ENCODE results near the gene NUSAP1.
"Not testable (repeated sequence)": the region's sequence is repeated elsewhere in the genome, so short reads cannot be mapped to it uniquely, and the experiment has no call there.

NUSAP1 gene

GRCh38 chr15:41332194-41333025, at the start of gene NUSAP1, which contains the start of gene OIP5:
Gene NUSAP1 (plus strand): TSS chr15:41332881. CDS start chr15:41332958, 77 bp downstream.
Gene OIP5 (minus strand): TSS chr15:41332591. CDS start chr15:41332561, 30 bp downstream.
- peak; percentile 99 for DNase-seq

DNA sequence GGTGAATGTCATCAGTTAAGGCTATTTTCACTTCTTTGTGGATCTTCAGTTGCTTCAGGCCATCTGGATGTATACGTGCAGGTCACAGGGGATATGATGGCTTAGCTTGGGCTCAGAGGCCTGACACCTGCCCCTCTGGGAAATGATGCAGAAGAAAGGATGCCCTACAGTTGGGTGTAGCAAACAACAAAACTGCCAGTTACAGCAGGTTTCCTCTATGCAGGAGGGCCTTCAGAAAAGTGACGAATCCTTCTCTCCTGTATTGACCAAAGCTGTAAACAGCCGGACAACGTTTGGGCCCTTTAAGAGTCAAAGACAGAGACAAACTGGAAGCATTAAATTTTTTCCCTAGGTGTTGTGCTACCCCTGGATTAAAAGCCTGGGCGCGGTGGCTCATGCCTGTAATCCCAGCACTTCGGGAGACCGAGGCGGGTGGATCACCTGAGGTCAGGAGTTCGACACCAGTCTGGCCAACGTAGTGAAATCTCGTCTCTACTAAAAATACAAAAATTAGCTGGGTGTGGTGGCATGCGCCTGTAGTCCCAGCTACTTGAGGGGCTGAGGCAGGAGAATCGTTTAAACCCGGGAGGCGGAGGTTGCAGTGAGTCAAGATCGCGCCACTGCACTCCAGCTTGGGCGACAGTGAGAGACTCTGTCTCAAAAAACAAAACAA, 49.6 kb upstream of the NUSAP1 start:
- not testable (repeated sequence) for DNase-seq

GRCh38 chr15:41283653-41284426, 48.8 kb upstream of the NUSAP1 start:
- DNase-seq: peak; percentile 99

DNA sequence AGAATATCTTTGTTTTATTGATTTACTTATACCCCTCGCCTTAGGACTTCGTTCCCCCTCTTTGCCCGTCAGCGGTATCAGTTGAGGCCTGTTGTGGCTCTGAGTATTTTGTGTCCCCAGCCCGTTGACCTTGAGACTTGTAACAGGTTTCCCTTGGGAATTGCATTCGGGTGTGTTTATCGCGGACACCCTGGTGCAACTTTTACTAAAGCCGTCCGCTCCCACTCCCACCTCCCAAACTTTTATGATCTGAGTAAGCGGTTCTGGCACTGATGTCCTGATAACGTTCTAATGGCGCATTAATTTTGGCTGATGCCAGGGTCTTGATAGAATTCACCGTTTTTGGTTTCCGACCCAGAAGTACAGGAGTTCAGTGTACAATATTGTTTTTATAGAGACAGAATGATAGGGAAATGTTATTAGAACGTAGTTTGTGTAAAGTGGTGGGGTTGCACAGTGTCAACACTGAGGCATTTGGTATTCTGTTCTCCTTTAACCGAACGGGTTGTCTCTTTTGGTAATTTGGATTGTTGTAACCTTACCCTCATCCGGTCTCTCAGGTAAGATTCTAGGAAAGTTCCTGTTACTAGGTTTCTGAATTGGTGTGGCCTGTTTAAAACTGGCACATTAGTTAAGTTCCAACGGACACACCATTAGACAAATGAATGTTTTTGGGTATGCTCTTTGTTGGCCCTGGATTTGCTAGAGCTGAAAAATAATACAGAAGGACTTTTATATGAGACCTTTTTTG, 48.1 kb upstream of the NUSAP1 start:
- DNase-seq: peak; percentile 57

DNA sequence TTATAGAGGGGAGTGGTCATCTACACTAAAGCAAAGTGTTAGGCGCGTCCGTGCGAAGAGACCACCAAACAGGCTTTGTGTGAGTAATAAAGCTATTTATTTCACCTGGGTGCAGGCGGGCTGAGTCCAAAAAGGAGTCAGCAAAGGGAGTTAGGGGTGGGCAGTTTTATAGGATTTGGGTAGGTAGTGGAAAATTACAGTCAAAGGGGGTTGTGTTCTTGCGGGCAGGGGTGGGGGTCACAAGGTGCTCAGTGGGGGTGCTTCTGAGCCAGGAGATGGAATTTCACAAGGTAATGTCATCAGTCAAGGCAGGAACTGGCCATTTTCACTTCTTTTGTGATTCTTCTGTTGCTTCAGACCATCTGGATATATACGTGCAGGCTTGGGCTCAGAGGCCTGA, 47.4 kb upstream of the NUSAP1 start:
- peak; percentile 10 for DNase-seq

DNA sequence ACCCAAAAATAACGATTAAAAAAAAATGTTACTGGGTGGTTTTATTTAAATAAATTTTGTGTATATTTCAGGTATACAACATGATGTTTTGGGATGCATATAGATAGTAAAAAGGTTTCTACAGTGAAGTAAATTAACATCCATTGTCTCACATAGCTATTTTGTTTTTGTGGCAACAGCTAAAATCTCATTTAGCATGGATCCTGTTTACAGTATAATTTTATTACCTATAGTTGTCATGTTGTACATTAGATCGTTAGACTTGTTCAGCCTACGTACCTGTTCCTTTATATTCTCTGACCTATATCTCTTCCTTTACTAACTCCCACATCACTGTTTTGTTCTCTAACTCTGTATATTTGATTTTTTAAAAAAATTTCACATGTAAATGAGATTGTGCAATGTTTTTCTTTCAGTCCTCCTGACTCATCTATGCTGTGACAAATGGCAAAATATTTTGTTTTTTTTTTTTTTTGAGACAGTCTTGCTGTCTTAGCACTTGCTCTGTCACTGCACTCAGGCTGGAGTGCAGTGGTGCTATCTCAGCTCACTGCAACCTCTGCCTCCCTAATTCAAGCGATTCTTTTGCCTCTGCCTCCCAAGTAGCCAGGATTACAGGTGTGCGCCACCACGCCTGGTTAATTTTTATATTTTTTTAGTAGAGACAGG, 45.9 kb upstream of the NUSAP1 start:
- DNase-seq: peak; percentile 16

- no peak for DNase-seq
These were observed 44.2 kb upstream of the NUSAP1 start for GRCh38 chr15:41288464-41288863.

DNA sequence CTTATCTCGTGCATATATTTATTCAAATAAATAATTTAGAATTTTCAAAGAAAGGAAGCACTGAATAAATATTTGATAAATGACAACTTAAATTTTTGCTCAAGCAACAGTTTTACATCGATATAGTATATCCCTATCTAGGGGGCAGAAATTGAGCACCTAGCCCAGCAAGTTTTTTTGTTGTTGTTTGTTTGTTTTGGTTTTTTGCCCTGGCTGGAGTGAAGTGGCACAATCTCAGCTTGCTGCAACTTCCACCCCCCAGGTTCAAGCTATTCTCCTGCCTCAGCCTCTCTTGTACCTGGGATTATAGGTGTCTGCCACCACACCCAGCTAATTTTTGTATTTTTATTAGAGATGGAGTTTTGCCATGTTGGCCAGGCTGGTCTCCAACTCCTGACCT, 42.7 kb upstream of the NUSAP1 start:
- no peak for DNase-seq

DNA sequence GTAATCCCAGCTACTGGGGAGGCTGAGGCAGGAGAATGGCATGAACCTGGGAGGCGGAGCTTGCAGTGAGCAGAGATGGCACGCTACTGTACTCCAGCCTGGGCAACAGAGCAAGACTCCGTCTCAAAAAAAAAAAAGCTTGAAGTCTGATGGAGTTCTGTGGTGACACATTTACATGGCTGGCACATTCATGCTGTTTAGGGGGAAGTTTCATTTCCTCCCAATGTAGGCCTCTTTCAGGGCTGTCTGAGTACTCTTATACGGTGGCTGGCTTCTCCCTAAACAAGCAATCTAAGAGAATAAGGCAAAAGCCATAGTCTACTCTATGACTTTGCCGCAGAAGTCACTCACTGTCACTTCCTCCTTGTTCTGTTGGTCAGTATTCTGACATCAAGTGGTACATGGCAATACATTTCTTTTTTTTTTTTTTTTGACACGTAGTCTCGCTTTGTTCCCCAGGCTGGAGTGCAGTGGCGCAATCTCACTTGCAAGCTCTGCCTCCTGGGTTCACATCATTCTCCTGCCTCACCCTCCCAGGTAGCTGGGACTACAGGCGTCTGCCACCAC, 41.5 kb upstream of the NUSAP1 start:
- no peak for DNase-seq

GRCh38 chr15:41292521-41292920, 40.2 kb upstream of the NUSAP1 start:
- DNase-seq: no peak

GRCh38 chr15:41301139-41301538, 31.5 kb upstream of the NUSAP1 start:
- DNase-seq: not testable (repeated sequence)

DNA sequence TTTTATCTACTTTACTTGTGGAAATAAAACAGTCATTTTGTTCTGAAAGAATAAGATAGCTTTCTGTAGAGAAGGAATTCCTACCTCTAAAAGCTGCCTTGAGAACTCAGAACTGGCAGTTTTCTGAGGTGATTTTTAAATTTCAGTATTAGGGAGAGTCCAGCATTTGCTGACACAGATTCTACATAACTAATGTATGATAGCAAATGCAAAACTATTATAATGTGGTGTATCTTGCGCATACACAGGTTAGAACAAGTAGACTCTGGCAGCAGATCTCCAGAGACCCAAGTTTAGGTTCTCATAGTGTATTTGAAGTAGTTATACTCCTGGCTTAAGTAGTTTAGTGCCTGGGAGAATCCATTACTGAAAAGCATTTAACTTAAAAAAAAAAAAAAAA, 31.1 kb upstream of the NUSAP1 start:
- no peak for DNase-seq

- DNase-seq: peak; percentile 77
These were observed 28.4 kb upstream of the NUSAP1 start for GRCh38 chr15:41304149-41304770.

DNA sequence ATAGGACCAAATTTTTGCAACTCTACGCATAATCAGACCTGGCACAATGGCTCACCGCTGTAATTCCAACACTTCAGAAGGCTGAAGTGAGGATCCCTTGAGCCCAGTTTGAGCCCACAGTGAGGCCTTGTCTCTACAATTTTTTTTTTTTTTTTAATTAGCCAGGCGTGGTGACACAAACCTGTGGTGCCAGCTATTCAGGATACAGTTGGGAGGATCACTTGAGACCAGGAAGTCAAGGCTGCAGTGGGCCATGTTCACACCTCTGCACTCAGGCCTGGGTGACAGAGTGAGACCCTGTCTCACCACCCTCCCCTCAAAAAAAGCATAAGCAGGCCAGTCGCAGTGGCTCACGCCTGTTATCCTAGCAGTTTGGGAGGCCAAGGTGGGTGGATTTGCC, 25.0 kb upstream of the NUSAP1 start:
- no peak for DNase-seq

GRCh38 chr15:41309226-41309905, 23.3 kb upstream of the NUSAP1 start:
- DNase-seq: no peak

GRCh38 chr15:41320805-41321330, 11.8 kb upstream of the NUSAP1 start:
- not testable (repeated sequence) for DNase-seq

DNA sequence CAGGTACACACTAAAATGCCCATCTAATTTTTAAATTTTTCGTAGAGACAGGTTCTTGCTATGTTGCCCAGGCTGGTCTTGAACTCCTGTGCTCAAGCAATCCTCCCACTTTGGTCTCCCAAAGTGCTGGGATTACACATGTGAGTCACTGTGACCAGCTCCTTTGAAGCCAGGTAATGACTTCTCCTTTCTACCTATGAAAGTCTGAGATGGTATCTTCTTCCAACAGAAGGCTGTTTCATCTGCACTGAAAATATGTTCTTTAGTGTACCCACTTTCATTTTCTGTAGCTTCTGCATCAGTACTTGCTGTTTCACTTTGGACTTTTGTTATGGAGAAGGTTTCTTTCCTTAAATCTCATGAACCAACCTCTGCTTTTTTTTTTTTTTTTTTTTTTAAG, 9.1 kb upstream of the NUSAP1 start:
- DNase-seq: peak; percentile 5

DNA sequence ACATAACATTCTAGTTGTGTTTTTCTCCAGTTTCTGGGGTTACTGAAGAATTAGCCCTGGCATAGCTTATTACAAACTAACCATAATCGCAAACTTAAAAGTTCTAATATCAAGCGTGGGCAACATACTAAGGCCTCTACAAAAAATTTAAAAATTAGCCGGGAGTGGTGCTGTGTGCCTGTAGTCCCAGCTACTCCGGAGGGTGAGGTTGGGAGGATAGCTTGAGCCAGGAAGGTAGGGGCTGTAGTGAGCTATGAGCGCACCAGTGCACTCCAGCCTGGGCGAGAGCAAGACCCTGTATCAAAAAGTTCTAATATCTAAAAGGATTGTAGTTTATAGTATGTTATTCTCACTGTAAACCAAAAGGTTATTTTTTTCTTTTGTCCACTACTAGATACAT, 1.4 kb upstream of the NUSAP1 start:
- DNase-seq: no peak

DNA sequence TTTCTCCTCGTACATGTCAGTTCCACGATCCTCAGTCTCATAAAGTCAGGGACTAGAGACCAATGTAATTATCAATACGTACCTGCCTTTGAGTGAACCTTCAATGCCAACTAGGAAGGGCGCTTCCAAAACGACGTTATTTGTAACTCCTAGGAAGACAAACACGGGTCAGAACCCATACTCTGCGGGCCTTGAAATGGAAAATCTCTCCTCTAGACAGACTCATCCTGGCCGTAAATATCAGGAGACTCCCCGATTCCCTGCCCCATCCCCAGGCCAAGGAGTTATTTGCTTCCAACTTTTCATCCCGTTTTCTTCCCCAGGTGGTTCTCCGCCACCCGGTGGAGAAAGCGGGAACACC, 868 bp upstream of the NUSAP1 start:
- no peak for DNase-seq

- peak; percentile 90 for DNase-seq
These were observed 413 bp downstream of the NUSAP1 start for GRCh38 chr15:41333026-41333562.
